Measurements from ENCODE around the gene GNRH2.
"Not testable (repeated sequence)": the region's sequence is repeated elsewhere in the genome, so short reads cannot be mapped to it uniquely, and the experiment has no call there.

Gene GNRH2

GRCh38 chr20:3043322-3043721 lies at the start of gene GNRH2:
Gene GNRH2 (plus strand): TSS chr20:3043622. CDS start chr20:3044415, 793 bp downstream.
- no peak for DNase-seq

- no peak for DNase-seq
Measured at GRCh38 chr20:2995796-2996195, 47.6 kb upstream of the GNRH2 start.

GRCh38 chr20:2998728-2999127 lies 44.7 kb upstream of the GNRH2 start:
- no peak for DNase-seq

GRCh38 chr20:3000852-3001523 lies 42.4 kb upstream of the GNRH2 start:
- peak; percentile 41 for DNase-seq

- DNase-seq, result no peak
Measured at GRCh38 chr20:3003416-3003815, 40.0 kb upstream of the GNRH2 start.

GRCh38 chr20:3010985-3011723 lies 32.3 kb upstream of the GNRH2 start:
- peak; percentile 30 for DNase-seq

GRCh38 chr20:3011752-3012151 lies 31.7 kb upstream of the GNRH2 start:
- no peak for DNase-seq

- DNase-seq, result no peak
Measured at GRCh38 chr20:3013771-3014170, 29.7 kb upstream of the GNRH2 start.

- no peak for DNase-seq
Measured at GRCh38 chr20:3014179-3014578, 29.2 kb upstream of the GNRH2 start.

GRCh38 chr20:3014662-3015061 lies 28.8 kb upstream of the GNRH2 start:
- no peak for DNase-seq

GRCh38 chr20:3015302-3015701 lies 28.1 kb upstream of the GNRH2 start:
- DNase-seq, result not testable (repeated sequence)

- DNase-seq, result no peak
Measured at GRCh38 chr20:3021327-3021726, 22.1 kb upstream of the GNRH2 start.

- DNase-seq, result no peak
Measured at GRCh38 chr20:3021777-3022176, 21.6 kb upstream of the GNRH2 start.

- not testable (repeated sequence) for DNase-seq
Measured at GRCh38 chr20:3022559-3023490, 20.6 kb upstream of the GNRH2 start.

GRCh38 chr20:3027987-3028386 lies 15.4 kb upstream of the GNRH2 start:
- DNase-seq, result no peak

GRCh38 chr20:3031524-3032147 lies 11.8 kb upstream of the GNRH2 start:
- DNase-seq, result no peak

GRCh38 chr20:3032624-3033023 lies 10.8 kb upstream of the GNRH2 start:
- no peak for DNase-seq

GRCh38 chr20:3037654-3038053 lies 5.8 kb upstream of the GNRH2 start:
- DNase-seq, result no peak

GRCh38 chr20:3038454-3038853 lies 5.0 kb upstream of the GNRH2 start:
- no peak for DNase-seq

- no peak for DNase-seq
Measured at GRCh38 chr20:3039426-3039825, 4.0 kb upstream of the GNRH2 start.

- no peak for DNase-seq
Measured at GRCh38 chr20:3040086-3040485, 3.3 kb upstream of the GNRH2 start.

- DNase-seq, result peak; percentile 13
Measured at GRCh38 chr20:3041854-3042409, 1.5 kb upstream of the GNRH2 start.

- DNase-seq, result no peak
Measured at GRCh38 chr20:3042625-3043024, 797 bp upstream of the GNRH2 start.
